ENCODE data around the gene PPP2R5A.

The PPP2R5A gene

GRCh38 chr1:212396638-212397037 is 111.4 kb downstream of the PPP2R5A start:
- no peaks in the 10 kb centered on the region for H3K27me3 ChIP-seq (ENCODE audit: control insufficient read depth in 5 of 5, insufficient read depth in 4 of 5, low read length in 5 of 5)
- H3K4me3 ChIP-seq (ENCODE audit: low read depth in 1 of 5, low read length in 5 of 5): no peak overlapping the region
- H3K27ac ChIP-seq (ENCODE audit: low read depth, low read length): no peak overlapping the region
- peaks cover 0 to 13% (median 8%) of the 10 kb centered on the region in 5 donors for H3K9me3 ChIP-seq (ENCODE audit: control insufficient read depth in 5 of 5, low read length in 5 of 5)
- no peaks in the 10 kb centered on the region for H3K4me1 ChIP-seq (ENCODE audit: control insufficient read depth in 5 of 5, insufficient read depth in 5 of 5, low read length in 5 of 5)
- H3K36me3 ChIP-seq (ENCODE audit: control insufficient read depth in 5 of 5, insufficient read depth in 5 of 5, low read length in 5 of 5): peaks cover 0 to 5% (median 0%) of the 10 kb centered on the region in 5 donors
- no peak overlapping the region for H3K9ac ChIP-seq (ENCODE audit: low read length in 5 of 5)

- Histone ChIP-seq H3K9me3 (ENCODE audit: control insufficient read depth in 5 of 5, low read length in 5 of 5) (peaks cover 0 to 13% (median 8%) of the 10 kb centered on the region in 5 donors), H3K27ac (ENCODE audit: low read depth, low read length) (no peak overlapping the region), H3K4me1 (ENCODE audit: control insufficient read depth in 5 of 5, insufficient read depth in 5 of 5, low read length in 5 of 5) (no peaks in the 10 kb centered on the region), H3K36me3 (ENCODE audit: control insufficient read depth in 5 of 5, insufficient read depth in 5 of 5, low read length in 5 of 5) (peaks cover 0 to 5% (median 0%) of the 10 kb centered on the region in 5 donors), H3K27me3 (ENCODE audit: control insufficient read depth in 5 of 5, insufficient read depth in 4 of 5, low read length in 5 of 5) (no peaks in the 10 kb centered on the region), H3K4me3 (ENCODE audit: low read depth in 1 of 5, low read length in 5 of 5) (no peak overlapping the region), H3K9ac (ENCODE audit: low read length in 5 of 5) (no peak overlapping the region)
Observed at GRCh38 chr1:212397171-212397570, 112.0 kb downstream of the PPP2R5A start.

GRCh38 chr1:212401042-212401441 is 115.8 kb downstream of the PPP2R5A start:
- peaks cover 0 to 5% (median 0%) of the 10 kb centered on the region in 5 donors for H3K36me3 ChIP-seq (ENCODE audit: control insufficient read depth in 5 of 5, insufficient read depth in 5 of 5, low read length in 5 of 5)
- H3K9me3 ChIP-seq (ENCODE audit: control insufficient read depth in 5 of 5, low read length in 5 of 5): peaks cover 0 to 13% (median 8%) of the 10 kb centered on the region in 5 donors
- H3K27ac ChIP-seq (ENCODE audit: low read depth, low read length): no peak overlapping the region
- H3K4me1 ChIP-seq (ENCODE audit: control insufficient read depth in 5 of 5, insufficient read depth in 5 of 5, low read length in 5 of 5): no peaks in the 10 kb centered on the region
- no peak overlapping the region for H3K9ac ChIP-seq (ENCODE audit: low read length in 5 of 5)
- no peaks in the 10 kb centered on the region for H3K27me3 ChIP-seq (ENCODE audit: control insufficient read depth in 5 of 5, insufficient read depth in 4 of 5, low read length in 5 of 5)
- no peak overlapping the region for H3K4me3 ChIP-seq (ENCODE audit: low read depth in 1 of 5, low read length in 5 of 5)

- Histone ChIP-seq H3K4me1 (ENCODE audit: control insufficient read depth in 5 of 5, insufficient read depth in 5 of 5, low read length in 5 of 5) (no peaks in the 10 kb centered on the region), H3K27ac (ENCODE audit: low read depth, low read length) (no peak overlapping the region), H3K9ac (ENCODE audit: low read length in 5 of 5) (no peak overlapping the region), H3K36me3 (ENCODE audit: control insufficient read depth in 5 of 5, insufficient read depth in 5 of 5, low read length in 5 of 5) (peaks cover 0 to 9% (median 3%) of the 10 kb centered on the region in 5 donors), H3K27me3 (ENCODE audit: control insufficient read depth in 5 of 5, insufficient read depth in 4 of 5, low read length in 5 of 5) (no peaks in the 10 kb centered on the region), H3K9me3 (ENCODE audit: control insufficient read depth in 5 of 5, low read length in 5 of 5) (peaks cover 0 to 10% (median 7%) of the 10 kb centered on the region in 5 donors), H3K4me3 (ENCODE audit: low read depth in 1 of 5, low read length in 5 of 5) (no peak overlapping the region)
Observed at GRCh38 chr1:212401838-212402582, 116.8 kb downstream of the PPP2R5A start.

GRCh38 chr1:212402666-212403321 is 117.6 kb downstream of the PPP2R5A start:
- Histone ChIP-seq H3K27me3 (ENCODE audit: control insufficient read depth in 5 of 5, insufficient read depth in 4 of 5, low read length in 5 of 5) (no peaks in the 10 kb centered on the region), H3K4me3 (ENCODE audit: low read depth in 1 of 5, low read length in 5 of 5) (no peak overlapping the region), H3K4me1 (ENCODE audit: control insufficient read depth in 5 of 5, insufficient read depth in 5 of 5, low read length in 5 of 5) (no peaks in the 10 kb centered on the region), H3K9me3 (ENCODE audit: control insufficient read depth in 5 of 5, low read length in 5 of 5) (peaks cover 0 to 3% (median 2%) of the 10 kb centered on the region in 5 donors), H3K9ac (ENCODE audit: low read length in 5 of 5) (no peak overlapping the region), H3K27ac (ENCODE audit: low read depth, low read length) (no peak overlapping the region), H3K36me3 (ENCODE audit: control insufficient read depth in 5 of 5, insufficient read depth in 5 of 5, low read length in 5 of 5) (peaks cover 0 to 13% (median 0%) of the 10 kb centered on the region in 5 donors)

GRCh38 chr1:212410231-212410820 is 125.1 kb downstream of the PPP2R5A start:
- Histone ChIP-seq H3K9me3 (ENCODE audit: control insufficient read depth in 5 of 5, low read length in 5 of 5) (peaks cover 0 to 3% (median 0%) of the 10 kb centered on the region in 5 donors), H3K9ac (ENCODE audit: low read length in 5 of 5) (no peak overlapping the region), H3K4me1 (ENCODE audit: control insufficient read depth in 5 of 5, insufficient read depth in 5 of 5, low read length in 5 of 5) (peaks cover 2 to 23% (median 14%) of the 10 kb centered on the region in 5 donors), H3K36me3 (ENCODE audit: control insufficient read depth in 5 of 5, insufficient read depth in 5 of 5, low read length in 5 of 5) (peaks cover 0 to 39% (median 10%) of the 10 kb centered on the region in 5 donors), H3K4me3 (ENCODE audit: low read depth in 1 of 5, low read length in 5 of 5) (no peak overlapping the region), H3K27me3 (ENCODE audit: control insufficient read depth in 5 of 5, insufficient read depth in 4 of 5, low read length in 5 of 5) (no peaks in the 10 kb centered on the region), H3K27ac (ENCODE audit: low read depth, low read length) (no peak overlapping the region)
